HG03064 (cell line): Measurements from ENCODE around the gene CPED1.

ENCODE experiments used
- ATAC-seq: cut with Tn5 transposase; IDR thresholded peaks from one replicate; pipeline ENCODE4 v1.9.1; 2021; ENCODE audit warnings: low read depth; ENCODE audit not compliant: unreplicated experiment

Gene CPED1

GRCh38 chr7:121330053-121330833, 341.7 kb downstream of the CPED1 start:
- ATAC-seq: peak; percentile 49

GRCh38 chr7:121331048-121331447, 342.5 kb downstream of the CPED1 start:
- no peak for ATAC-seq

- ATAC-seq: no peak
Measured at GRCh38 chr7:121331574-121331973, 343.1 kb downstream of the CPED1 start.

GRCh38 chr7:121334376-121334775, 345.9 kb downstream of the CPED1 start:
- no peak for ATAC-seq

GRCh38 chr7:121334875-121335648, 346.6 kb downstream of the CPED1 start:
- ATAC-seq: no peak

GRCh38 chr7:121336579-121336978, 348.1 kb downstream of the CPED1 start:
- no peak for ATAC-seq

- ATAC-seq: no peak
Measured at GRCh38 chr7:121337398-121337797, 348.9 kb downstream of the CPED1 start.

GRCh38 chr7:121339082-121339481, 350.6 kb downstream of the CPED1 start:
- no peak for ATAC-seq

GRCh38 chr7:121341933-121342332, 353.4 kb downstream of the CPED1 start:
- no peak for ATAC-seq

- ATAC-seq: no peak
Measured at GRCh38 chr7:121342631-121343030, 354.1 kb downstream of the CPED1 start.

- ATAC-seq: no peak
Measured at GRCh38 chr7:121343302-121343701, 354.8 kb downstream of the CPED1 start.

GRCh38 chr7:121344093-121344492, 355.6 kb downstream of the CPED1 start:
- ATAC-seq: no peak

GRCh38 chr7:121344497-121344896, 356.0 kb downstream of the CPED1 start:
- no peak for ATAC-seq
